Measurements from ENCODE around the gene UNK.

The UNK gene, protein sequence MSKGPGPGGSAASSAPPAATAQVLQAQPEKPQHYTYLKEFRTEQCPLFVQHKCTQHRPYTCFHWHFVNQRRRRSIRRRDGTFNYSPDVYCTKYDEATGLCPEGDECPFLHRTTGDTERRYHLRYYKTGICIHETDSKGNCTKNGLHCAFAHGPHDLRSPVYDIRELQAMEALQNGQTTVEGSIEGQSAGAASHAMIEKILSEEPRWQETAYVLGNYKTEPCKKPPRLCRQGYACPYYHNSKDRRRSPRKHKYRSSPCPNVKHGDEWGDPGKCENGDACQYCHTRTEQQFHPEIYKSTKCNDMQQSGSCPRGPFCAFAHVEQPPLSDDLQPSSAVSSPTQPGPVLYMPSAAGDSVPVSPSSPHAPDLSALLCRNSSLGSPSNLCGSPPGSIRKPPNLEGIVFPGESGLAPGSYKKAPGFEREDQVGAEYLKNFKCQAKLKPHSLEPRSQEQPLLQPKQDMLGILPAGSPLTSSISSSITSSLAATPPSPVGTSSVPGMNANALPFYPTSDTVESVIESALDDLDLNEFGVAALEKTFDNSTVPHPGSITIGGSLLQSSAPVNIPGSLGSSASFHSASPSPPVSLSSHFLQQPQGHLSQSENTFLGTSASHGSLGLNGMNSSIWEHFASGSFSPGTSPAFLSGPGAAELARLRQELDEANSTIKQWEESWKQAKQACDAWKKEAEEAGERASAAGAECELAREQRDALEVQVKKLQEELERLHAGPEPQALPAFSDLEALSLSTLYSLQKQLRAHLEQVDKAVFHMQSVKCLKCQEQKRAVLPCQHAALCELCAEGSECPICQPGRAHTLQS

DNA sequence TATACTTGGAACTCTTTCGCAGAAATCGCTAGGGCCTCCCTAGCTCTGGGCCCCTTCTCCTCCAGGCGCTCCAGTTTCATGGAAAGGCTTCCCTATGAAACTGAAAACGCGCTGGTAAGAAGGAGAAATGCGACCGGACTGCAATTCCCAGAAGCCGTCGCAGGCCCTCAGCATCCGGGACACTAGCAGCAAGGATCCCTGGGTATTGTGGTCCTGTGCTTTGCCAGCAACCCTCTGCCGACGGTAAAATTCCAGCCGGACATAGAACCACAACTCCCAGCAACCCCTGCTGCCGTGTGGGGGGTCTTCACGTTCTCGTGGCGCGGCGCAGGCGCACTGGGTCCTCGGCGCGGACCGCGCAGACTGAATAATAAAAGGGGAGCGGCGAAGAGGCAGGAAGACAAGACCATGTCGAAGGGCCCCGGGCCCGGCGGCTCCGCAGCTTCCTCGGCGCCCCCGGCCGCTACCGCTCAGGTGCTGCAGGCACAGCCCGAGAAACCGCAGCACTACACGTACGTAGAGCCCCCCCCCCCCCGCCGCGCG lies at the start of gene UNK:
UNK (plus strand) TSS at position 334 of the 543 bp plus-strand sequence; CDS start at position 409, 75 bp downstream.
- H3K4me3 ChIP-seq (ENCODE audit: low read depth, low read length): peak within 1 kb of the TSS; percentile 78
- peak; percentile 99 for DNase-seq (ENCODE audit: low read depth)
- TF ChIP-seq, protein P1, sequence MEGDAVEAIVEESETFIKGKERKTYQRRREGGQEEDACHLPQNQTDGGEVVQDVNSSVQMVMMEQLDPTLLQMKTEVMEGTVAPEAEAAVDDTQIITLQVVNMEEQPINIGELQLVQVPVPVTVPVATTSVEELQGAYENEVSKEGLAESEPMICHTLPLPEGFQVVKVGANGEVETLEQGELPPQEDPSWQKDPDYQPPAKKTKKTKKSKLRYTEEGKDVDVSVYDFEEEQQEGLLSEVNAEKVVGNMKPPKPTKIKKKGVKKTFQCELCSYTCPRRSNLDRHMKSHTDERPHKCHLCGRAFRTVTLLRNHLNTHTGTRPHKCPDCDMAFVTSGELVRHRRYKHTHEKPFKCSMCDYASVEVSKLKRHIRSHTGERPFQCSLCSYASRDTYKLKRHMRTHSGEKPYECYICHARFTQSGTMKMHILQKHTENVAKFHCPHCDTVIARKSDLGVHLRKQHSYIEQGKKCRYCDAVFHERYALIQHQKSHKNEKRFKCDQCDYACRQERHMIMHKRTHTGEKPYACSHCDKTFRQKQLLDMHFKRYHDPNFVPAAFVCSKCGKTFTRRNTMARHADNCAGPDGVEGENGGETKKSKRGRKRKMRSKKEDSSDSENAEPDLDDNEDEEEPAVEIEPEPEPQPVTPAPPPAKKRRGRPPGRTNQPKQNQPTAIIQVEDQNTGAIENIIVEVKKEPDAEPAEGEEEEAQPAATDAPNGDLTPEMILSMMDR (IDR thresholded peaks at IDR 0.05; ENCODE audit: low read depth, low read length, missing control alignments): no peak

DNA sequence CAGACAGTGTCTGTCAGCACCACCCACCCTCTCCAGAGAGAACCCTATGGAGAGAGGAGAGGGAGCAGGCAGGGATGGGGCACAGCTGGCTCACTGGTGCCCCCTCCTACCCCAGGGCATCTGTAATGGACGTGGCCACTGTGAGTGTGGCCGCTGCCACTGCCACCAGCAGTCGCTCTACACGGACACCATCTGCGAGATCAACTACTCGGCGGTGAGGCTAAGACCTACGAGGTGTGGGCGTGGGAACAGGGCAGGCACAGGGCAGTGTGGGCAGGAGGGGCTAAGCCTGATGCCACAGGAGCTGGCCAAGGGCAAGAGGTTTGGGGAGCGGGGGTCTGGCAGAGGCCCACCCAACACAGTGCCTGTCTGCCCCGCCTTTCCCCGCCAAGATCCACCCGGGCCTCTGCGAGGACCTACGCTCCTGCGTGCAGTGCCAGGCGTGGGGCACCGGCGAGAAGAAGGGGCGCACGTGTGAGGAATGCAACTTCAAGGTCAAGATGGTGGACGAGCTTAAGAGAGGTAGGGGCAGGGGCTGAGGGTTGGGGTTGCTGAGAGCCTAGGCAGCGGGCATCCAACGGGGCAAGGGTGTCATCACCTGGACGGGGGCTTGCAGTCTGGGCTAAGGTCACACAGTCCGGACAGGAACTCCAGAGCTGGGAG lies 48.3 kb upstream of the UNK start:
- DNase-seq (ENCODE audit: low read depth): no peak
- TF ChIP-seq, protein P1 (IDR thresholded peaks at IDR 0.05; ENCODE audit: low read depth, low read length, missing control alignments): no peak
- H3K4me3 ChIP-seq (ENCODE audit: low read depth, low read length): no peak overlapping the region

DNA sequence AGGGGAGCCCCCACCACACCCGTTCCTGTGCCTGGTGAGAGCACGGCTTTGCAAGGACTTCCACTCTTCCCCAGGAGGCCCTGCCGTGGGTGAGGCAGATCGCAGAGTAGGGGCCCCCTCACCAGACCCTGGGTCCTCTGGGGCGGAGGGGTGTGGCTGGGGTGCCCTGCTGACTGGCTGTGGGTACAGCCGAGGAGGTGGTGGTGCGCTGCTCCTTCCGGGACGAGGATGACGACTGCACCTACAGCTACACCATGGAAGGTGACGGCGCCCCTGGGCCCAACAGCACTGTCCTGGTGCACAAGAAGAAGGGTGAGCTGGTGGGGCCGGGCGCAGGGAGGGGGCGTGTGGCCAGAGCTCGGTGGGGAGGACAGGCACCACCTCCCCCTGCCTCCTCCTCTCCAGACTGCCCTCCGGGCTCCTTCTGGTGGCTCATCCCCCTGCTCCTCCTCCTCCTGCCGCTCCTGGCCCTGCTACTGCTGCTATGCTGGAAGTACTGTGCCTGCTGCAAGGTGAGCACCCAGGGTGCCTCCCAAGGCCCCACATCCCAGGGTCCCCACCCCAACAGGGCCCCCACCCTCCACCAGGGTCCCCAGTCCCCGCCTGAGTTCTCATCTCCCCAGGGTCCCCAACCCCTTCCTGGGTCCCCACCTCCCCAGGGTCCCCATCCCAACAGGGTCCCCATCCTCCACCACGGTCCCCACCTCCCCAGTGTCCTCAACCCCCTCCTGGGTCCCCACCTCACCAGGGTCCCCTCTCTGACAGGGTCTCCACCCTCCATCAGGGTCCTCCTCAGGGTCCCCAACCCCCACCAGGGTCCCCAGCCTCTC lies 47.3 kb upstream of the UNK start:
- TF ChIP-seq, protein P1 (IDR thresholded peaks at IDR 0.05; ENCODE audit: low read depth, low read length, missing control alignments): no peak
- no peak for DNase-seq (ENCODE audit: low read depth)
- H3K4me3 ChIP-seq (ENCODE audit: low read depth, low read length): no peak overlapping the region

DNA sequence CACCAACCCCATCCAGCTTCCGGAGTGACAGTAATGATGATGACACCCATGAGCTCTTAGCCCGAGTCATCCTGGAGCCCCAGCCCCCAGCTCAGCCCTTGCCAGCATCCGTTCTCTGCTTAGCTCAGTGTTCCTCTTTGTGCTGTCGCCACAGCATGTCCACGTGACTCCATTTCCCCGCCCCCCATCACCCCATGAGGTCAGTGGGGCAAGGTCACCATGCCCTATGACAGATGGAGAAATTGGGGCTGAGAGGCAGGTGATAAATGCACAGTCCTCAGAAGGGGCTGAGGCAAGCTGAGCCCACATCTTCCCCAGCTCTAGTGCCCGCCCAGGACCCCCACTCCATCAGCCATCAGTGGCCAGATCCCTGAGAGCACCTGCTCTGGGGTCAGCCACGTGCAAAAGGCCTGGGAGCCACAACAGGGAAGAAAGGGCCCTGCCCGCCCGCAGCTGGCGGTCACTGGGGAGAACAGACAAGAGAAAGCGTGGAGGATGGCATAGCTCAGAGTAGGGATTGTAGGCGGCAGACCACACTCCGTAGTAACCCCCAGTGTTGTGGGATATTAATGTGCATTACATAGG lies 46.3 kb upstream of the UNK start:
- TF ChIP-seq, protein P1 (IDR thresholded peaks at IDR 0.05; ENCODE audit: low read depth, low read length, missing control alignments): no peak
- H3K4me3 ChIP-seq (ENCODE audit: low read depth, low read length): no peak overlapping the region
- DNase-seq (ENCODE audit: low read depth): no peak

DNA sequence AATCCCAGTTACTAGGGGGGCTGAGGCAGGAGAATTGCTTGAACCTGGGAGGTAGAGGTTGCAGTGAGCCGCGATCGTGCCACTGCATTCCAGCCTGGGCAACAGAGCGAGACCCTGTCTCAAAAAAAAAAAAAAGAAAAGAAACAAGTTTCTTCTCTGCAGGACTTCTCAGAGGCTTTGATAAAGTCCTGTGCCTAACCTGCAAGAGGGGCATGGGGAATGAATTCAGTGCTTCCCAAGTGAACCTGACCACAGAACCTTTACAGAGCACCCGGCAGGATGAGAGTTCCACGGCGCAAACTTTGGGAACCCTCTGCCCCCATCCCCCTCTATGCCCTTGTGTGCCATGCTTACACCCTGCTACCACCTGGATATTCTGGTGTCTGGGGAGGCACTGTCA lies 45.4 kb upstream of the UNK start:
- no peak overlapping the region for H3K4me3 ChIP-seq (ENCODE audit: low read depth, low read length)
- TF ChIP-seq, protein P1 (IDR thresholded peaks at IDR 0.05; ENCODE audit: low read depth, low read length, missing control alignments): no peak
- no peak for DNase-seq (ENCODE audit: low read depth)

DNA sequence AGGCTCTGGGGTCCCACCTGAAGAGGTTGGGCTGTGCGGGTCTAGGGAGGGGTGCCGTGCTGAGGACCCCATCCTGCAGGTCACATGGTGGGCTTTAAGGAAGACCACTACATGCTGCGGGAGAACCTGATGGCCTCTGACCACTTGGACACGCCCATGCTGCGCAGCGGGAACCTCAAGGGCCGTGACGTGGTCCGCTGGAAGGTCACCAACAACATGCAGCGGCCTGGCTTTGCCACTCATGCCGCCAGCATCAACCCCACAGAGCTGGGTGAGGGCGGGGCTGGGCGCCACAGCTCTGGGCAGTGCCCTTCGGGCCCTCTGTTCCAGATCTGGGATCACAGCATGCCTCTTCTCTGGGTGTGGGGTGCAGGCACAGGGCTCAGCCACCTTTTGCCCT lies 44.8 kb upstream of the UNK start:
- no peak overlapping the region for H3K4me3 ChIP-seq (ENCODE audit: low read depth, low read length)
- no peak for DNase-seq (ENCODE audit: low read depth)
- TF ChIP-seq, protein P1 (IDR thresholded peaks at IDR 0.05; ENCODE audit: low read depth, low read length, missing control alignments): no peak

Data from GM12864 (cell line).